Activated CD8-positive, alpha-beta memory T cell treated with anti-CD3 and anti-CD28 coated beads, Interleukin-2, amount 50 U/mL, for 1 hour (primary cell): ENCODE measurements around the gene ARHGAP21.
"Not testable (repeated sequence)": the region's sequence is repeated elsewhere in the genome, so short reads cannot be mapped to it uniquely, and the experiment has no call there.

Source experiments
- DNase-seq: peaks from one replicate; pipeline ENCODE4 v3.0.0-alpha.2; 2020; ENCODE audit errors: extremely low read depth

Gene ARHGAP21

GRCh38 chr10:24625778-24626177 lies 97.9 kb downstream of the ARHGAP21 start:
- no peak for DNase-seq

GRCh38 chr10:24623383-24623782 lies 100.3 kb downstream of the ARHGAP21 start:
- no peak for DNase-seq

- no peak for DNase-seq
These were observed 100.8 kb downstream of the ARHGAP21 start for GRCh38 chr10:24622781-24623301.

- DNase-seq = not testable (repeated sequence)
These were observed 102.5 kb downstream of the ARHGAP21 start for GRCh38 chr10:24621035-24621795.

GRCh38 chr10:24619994-24620310 lies 103.7 kb downstream of the ARHGAP21 start:
- not testable (repeated sequence) for DNase-seq

- not testable (repeated sequence) for DNase-seq
These were observed 104.2 kb downstream of the ARHGAP21 start for GRCh38 chr10:24619291-24619993.

- no peak for DNase-seq
These were observed 105.3 kb downstream of the ARHGAP21 start for GRCh38 chr10:24618401-24618800.

- DNase-seq = no peak
These were observed 105.8 kb downstream of the ARHGAP21 start for GRCh38 chr10:24617771-24618396.

- no peak for DNase-seq
These were observed 107.2 kb downstream of the ARHGAP21 start for GRCh38 chr10:24616536-24616935.

- DNase-seq = no peak
These were observed 117.7 kb downstream of the ARHGAP21 start for GRCh38 chr10:24606021-24606420.

GRCh38 chr10:24605141-24605540 lies 118.5 kb downstream of the ARHGAP21 start:
- DNase-seq = no peak

GRCh38 chr10:24603333-24603732 lies 120.4 kb downstream of the ARHGAP21 start:
- no peak for DNase-seq

- no peak for DNase-seq
These were observed 125.7 kb downstream of the ARHGAP21 start for GRCh38 chr10:24597961-24598360.

- no peak for DNase-seq
These were observed 126.3 kb downstream of the ARHGAP21 start for GRCh38 chr10:24597426-24597825.

GRCh38 chr10:24596217-24596930 lies 127.3 kb downstream of the ARHGAP21 start:
- no peak for DNase-seq

- DNase-seq = no peak
These were observed 132.8 kb downstream of the ARHGAP21 start for GRCh38 chr10:24590697-24591457.

- DNase-seq = no peak
These were observed 134.4 kb downstream of the ARHGAP21 start for GRCh38 chr10:24589265-24589664.

- no peak for DNase-seq
These were observed 143.8 kb downstream of the ARHGAP21 start for GRCh38 chr10:24579906-24580305.

- no peak for DNase-seq
These were observed 144.2 kb downstream of the ARHGAP21 start for GRCh38 chr10:24579448-24579847.

GRCh38 chr10:24575481-24576002 lies 148.1 kb downstream of the ARHGAP21 start:
- DNase-seq = no peak

- DNase-seq = no peak
These were observed 149.0 kb downstream of the ARHGAP21 start for GRCh38 chr10:24574578-24575155.
